ENCODE data around the gene OR2W1. TPM values are rescaled to one million over a fixed set of nuclear protein-coding genes. Genes with fewer than 3 reads are reported as not detected.

The OR2W1 gene, protein sequence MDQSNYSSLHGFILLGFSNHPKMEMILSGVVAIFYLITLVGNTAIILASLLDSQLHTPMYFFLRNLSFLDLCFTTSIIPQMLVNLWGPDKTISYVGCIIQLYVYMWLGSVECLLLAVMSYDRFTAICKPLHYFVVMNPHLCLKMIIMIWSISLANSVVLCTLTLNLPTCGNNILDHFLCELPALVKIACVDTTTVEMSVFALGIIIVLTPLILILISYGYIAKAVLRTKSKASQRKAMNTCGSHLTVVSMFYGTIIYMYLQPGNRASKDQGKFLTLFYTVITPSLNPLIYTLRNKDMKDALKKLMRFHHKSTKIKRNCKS
- total RNA-seq: not detected in 2 replicates

DNA sequence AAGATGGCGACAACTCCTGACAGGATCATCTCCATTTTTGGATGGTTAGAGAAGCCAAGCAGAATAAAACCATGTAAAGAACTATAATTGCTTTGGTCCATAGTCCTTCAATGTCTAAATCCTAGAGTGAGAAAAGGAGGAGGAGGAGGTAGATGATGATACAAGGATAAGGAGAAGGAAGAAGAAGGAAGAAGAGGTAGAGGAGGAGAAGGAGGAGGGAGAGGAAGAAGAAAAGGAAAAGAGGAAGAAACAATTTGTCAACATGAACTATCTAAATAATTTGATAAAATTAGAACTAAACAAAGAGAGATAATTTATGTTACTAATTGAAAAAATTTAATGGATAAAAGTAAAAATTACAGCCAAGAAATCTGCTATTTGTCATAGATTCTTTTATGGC lies at the start of gene OR2W1:
Gene OR2W1, minus strand, starts transcription at position 101 of the 400 bp plus-strand sequence. Its CDS starts 0 bp downstream, at position 101.
- intact Hi-C loops (cut with micrococcal nuclease): no loop called here
- no peaks in the 10 kb centered on the region for H3K36me3 Mint-ChIP-seq (ENCODE audit: low read depth)
- H3K27ac Mint-ChIP-seq: no peak within 1 kb of the TSS
- H3K27me3 Mint-ChIP-seq: peaks cover 31% of the 10 kb centered on the region
- no peaks in the 10 kb centered on the region for H3K9me3 Mint-ChIP-seq
- no peak within 1 kb of the TSS for H3K4me3 Mint-ChIP-seq
- H3K4me1 Mint-ChIP-seq: no peaks in the 10 kb centered on the region
- DNase-seq: no peak

DNA sequence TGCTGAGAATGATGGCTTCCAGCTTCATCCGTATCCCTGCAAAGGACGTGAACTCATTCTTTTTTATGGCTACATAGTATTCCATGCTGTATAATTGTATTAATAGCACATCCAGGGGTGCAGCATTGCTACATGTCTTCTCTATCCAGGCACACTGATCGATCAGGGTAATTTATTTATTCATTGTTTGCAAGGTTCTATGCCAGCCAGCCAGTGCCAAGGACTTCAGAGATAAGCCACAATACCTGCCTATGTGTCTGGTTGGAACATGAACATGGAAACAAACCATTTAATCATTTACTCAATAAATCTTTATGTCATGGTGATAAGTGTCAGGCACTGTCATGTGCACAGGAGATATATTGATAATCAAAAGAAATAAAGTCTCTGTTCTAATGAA lies 48.0 kb upstream of the OR2W1 start:
- DNase-seq: no peak
- no peaks in the 10 kb centered on the region for H3K4me1 Mint-ChIP-seq
- H3K9me3 Mint-ChIP-seq: no peaks in the 10 kb centered on the region
- H3K36me3 Mint-ChIP-seq (ENCODE audit: low read depth): no peaks in the 10 kb centered on the region
- H3K27ac Mint-ChIP-seq: no peak overlapping the region
- H3K4me3 Mint-ChIP-seq: no peak overlapping the region
- intact Hi-C loops (cut with micrococcal nuclease): no loop called here
- H3K27me3 Mint-ChIP-seq: peaks cover 6% of the 10 kb centered on the region

DNA sequence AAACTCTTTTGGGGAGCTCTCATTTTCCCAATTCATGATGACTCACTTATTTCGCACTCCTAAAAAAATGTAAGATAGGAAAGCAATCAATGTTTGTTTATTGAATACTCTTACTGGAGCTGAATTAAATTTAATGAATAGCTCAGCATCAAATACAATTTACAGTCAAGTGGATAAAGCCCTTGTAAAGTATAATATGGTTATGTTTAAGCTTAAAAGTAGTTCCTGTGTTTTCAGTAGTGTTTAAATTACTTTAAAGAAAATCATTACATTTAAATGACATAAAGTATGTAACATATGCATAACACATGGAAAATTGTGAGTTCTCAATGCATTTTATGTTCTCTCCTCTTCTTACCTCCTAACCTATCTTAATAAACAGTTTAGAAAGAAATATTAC lies 42.2 kb upstream of the OR2W1 start, which contains the start of gene OR2B3:
Gene OR2B3, minus strand, starts transcription at position 101 of the 400 bp plus-strand sequence. Its CDS starts 65 bp downstream, at position 36.
- Mint-ChIP-seq H3K27ac (no peak within 1 kb of the TSS), H3K4me3 (no peak within 1 kb of the TSS), H3K4me1 (no peaks in the 10 kb centered on the region), H3K27me3 (peaks cover 2% of the 10 kb centered on the region), H3K9me3 (no peaks in the 10 kb centered on the region), H3K36me3 (ENCODE audit: low read depth) (no peaks in the 10 kb centered on the region)
- intact Hi-C loops (cut with micrococcal nuclease): no loop called here
- DNase-seq: no peak

DNA sequence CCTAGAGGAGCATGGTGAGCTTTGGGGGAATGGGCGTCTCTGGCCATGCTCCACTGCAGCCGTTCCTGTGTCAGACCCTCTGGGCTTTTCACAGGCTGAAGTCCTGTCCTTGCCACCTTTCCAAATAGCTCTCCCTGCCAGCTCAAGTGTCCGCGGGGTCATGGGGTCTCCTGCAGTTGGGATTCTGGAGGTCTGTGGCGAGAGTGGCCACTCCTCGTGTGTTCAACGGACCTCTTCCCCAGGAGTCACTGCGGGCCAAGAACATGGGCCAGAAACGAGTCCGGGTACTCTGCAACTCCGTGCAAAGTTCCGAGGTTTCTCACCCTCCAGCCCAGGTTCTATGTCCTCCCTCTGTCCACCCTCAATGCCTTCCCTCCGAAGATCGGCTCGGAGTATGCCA lies 37.5 kb upstream of the OR2W1 start:
- no peak for DNase-seq
- Mint-ChIP-seq H3K27ac (no peak overlapping the region), H3K36me3 (ENCODE audit: low read depth) (no peaks in the 10 kb centered on the region), H3K27me3 (no peaks in the 10 kb centered on the region), H3K4me1 (no peaks in the 10 kb centered on the region), H3K4me3 (no peak overlapping the region), H3K9me3 (no peaks in the 10 kb centered on the region)
- intact Hi-C loops (cut with micrococcal nuclease): no loop called here

DNA sequence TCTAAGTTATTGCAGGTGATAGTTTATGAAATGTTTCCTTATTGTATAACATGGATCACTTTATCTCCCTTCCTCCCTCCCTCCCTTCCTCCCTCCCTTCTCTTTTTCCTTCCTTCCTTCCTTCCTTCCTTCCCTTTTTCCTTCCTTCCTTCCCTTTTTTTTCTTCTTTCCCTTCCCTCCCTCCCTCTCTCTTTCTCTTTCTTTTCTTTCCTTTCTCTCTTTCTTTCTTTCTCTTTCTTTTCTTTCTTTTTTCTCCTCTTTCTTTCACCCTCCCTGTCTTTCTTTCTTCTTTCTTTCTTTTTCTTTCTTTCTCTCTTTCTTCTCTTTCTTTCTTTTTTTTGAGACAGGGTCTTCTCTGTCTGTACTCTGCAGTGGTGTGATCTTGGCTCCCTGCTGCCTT lies 36.3 kb upstream of the OR2W1 start:
- intact Hi-C loops (cut with micrococcal nuclease): no loop called here
- no peaks in the 10 kb centered on the region for H3K27me3 Mint-ChIP-seq
- H3K36me3 Mint-ChIP-seq (ENCODE audit: low read depth): no peaks in the 10 kb centered on the region
- H3K27ac Mint-ChIP-seq: no peak overlapping the region
- no peaks in the 10 kb centered on the region for H3K4me1 Mint-ChIP-seq
- H3K4me3 Mint-ChIP-seq: no peak overlapping the region
- no peak for DNase-seq
- no peaks in the 10 kb centered on the region for H3K9me3 Mint-ChIP-seq

DNA sequence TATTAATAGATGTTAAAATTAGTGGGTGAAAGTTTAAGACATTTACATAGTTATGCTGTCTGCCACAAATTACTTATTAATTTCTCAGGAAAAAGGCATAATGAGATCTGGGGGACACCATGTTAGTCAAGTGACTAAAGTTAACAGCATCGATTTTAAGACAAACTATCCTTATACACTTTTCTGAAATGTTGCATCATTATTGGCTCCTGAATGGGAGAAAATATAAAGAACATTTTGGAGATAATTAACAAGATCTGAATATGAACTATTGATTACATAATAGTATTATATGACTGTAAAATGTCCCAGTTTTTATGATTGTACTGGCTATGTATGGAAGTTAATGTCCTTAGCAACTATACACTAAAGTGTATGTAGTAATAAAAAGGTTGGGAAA lies 34.2 kb upstream of the OR2W1 start:
- H3K27ac Mint-ChIP-seq: no peak overlapping the region
- H3K36me3 Mint-ChIP-seq (ENCODE audit: low read depth): no peaks in the 10 kb centered on the region
- peaks cover 6% of the 10 kb centered on the region for H3K27me3 Mint-ChIP-seq
- intact Hi-C loops (cut with micrococcal nuclease): no loop called here
- H3K4me1 Mint-ChIP-seq: no peaks in the 10 kb centered on the region
- no peak for DNase-seq
- no peak overlapping the region for H3K4me3 Mint-ChIP-seq
- H3K9me3 Mint-ChIP-seq: no peaks in the 10 kb centered on the region

DNA sequence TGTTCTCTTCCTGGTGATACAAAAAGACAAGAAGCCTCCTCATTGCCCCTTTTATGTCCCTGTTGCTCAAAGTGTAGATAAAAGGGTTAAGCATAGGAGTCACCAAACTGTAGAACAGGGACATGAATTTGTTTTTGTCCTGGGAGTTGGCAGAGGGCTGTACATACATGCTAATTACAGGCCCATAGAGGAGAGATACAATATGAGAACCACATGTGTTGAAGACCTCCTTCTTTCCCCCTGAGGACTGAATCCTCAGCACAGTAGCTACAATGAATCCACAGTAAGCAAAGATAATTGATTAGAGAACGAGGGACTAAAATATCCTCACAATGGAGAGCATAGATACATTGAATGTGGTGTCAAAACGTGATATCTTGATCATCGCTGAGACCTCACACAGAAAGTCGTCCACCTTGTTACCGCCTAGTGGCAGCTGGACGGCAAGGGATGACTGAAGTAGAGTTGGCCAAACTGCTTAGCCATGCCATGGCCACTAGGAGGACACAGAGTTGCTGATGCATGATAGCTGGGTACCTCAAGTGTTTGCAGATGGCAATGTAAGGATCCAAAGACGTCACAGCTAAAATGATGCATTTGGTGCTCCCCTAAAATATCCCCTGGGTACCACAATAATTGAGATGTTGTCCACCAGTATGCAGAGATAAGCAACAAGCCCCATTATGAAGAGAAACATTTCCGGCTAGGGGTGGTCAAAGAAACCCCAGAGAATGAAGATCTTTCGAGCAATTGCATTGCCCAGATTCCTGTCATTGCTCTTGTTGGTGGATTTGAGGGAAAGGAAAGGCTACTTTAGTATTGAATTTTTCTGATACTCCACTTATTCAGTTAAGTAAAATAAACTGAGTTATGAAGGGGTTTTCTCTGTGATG lies 27.1 kb upstream of the OR2W1 start:
- peaks cover 3% of the 10 kb centered on the region for H3K9me3 Mint-ChIP-seq
- no peak for DNase-seq
- no peak overlapping the region for H3K27ac Mint-ChIP-seq
- intact Hi-C loops (cut with micrococcal nuclease): no loop called here
- H3K4me1 Mint-ChIP-seq: no peaks in the 10 kb centered on the region
- H3K4me3 Mint-ChIP-seq: no peak overlapping the region
- H3K27me3 Mint-ChIP-seq: peaks cover 19% of the 10 kb centered on the region
- no peaks in the 10 kb centered on the region for H3K36me3 Mint-ChIP-seq (ENCODE audit: low read depth)

DNA sequence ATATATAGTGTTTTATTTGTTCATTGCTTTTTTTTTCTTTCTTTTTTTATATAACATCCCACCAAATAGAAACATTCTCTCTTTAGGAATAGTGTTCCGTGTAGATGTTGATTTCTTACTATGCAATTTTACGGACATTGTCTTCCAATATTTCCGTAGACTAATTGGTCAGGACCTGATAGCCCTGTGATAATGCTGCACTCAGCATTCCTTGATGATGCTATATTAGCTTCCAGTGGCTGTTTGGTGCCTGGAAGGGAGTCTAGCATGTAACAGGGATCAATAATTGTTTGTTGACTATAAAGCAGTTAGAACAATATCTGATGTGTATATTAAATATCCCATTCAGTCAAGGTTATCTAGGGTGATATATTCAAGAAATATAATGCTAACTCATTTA lies 6.7 kb upstream of the OR2W1 start:
- no peaks in the 10 kb centered on the region for H3K9me3 Mint-ChIP-seq
- no peak for DNase-seq
- H3K4me1 Mint-ChIP-seq: no peaks in the 10 kb centered on the region
- H3K4me3 Mint-ChIP-seq: no peak overlapping the region
- no peaks in the 10 kb centered on the region for H3K36me3 Mint-ChIP-seq (ENCODE audit: low read depth)
- H3K27me3 Mint-ChIP-seq: peaks cover 15% of the 10 kb centered on the region
- intact Hi-C loops (cut with micrococcal nuclease): no loop called here
- H3K27ac Mint-ChIP-seq: no peak overlapping the region

DNA sequence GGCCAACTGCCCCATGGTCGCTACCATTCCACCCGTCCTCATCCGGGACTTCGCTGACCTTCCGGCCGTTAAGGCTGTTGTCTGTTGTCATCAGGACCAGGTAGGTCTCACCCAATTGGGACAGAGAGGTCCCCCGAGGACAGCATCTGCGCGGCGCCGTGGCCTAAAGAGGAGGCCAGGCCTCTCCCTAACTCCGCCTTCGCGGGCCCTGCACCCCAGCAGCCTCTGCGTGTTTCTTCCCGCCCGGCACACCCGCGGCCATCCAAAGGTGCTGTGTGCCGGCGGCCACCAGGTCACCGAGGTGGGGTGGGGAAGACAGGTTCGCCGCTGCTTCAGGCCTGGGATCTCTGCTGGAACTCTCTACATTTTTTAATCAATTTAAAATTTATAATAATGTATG lies 9.0 kb downstream of the OR2W1 start:
- Mint-ChIP-seq H3K9me3 (no peaks in the 10 kb centered on the region), H3K36me3 (ENCODE audit: low read depth) (no peaks in the 10 kb centered on the region), H3K27me3 (peaks cover 21% of the 10 kb centered on the region), H3K4me1 (no peaks in the 10 kb centered on the region), H3K27ac (no peak overlapping the region), H3K4me3 (no peak overlapping the region)
- DNase-seq: no peak
- intact Hi-C loops (cut with micrococcal nuclease): no loop called here

DNA sequence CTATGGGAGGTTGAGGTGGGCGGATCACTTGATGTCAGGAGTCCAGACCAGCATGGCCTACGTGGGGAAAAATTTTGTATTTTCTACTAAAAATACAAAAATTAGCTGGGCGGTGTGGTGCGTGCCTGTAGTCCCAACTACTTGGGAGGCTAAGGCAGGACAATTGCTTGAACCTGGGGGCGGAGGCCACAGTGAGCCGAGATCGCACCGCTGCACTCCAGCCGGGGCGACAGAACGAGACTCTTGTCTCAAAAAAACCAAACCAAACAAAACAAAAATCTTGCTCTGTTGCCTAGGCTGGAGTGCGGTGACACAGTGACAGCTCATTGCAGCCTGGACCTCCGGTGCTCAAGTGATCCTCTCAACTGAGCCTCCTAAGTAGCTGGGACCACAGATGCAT lies 16.2 kb downstream of the OR2W1 start:
- intact Hi-C loops (cut with micrococcal nuclease): no loop called here
- H3K4me1 Mint-ChIP-seq: no peaks in the 10 kb centered on the region
- H3K9me3 Mint-ChIP-seq: no peaks in the 10 kb centered on the region

DNA sequence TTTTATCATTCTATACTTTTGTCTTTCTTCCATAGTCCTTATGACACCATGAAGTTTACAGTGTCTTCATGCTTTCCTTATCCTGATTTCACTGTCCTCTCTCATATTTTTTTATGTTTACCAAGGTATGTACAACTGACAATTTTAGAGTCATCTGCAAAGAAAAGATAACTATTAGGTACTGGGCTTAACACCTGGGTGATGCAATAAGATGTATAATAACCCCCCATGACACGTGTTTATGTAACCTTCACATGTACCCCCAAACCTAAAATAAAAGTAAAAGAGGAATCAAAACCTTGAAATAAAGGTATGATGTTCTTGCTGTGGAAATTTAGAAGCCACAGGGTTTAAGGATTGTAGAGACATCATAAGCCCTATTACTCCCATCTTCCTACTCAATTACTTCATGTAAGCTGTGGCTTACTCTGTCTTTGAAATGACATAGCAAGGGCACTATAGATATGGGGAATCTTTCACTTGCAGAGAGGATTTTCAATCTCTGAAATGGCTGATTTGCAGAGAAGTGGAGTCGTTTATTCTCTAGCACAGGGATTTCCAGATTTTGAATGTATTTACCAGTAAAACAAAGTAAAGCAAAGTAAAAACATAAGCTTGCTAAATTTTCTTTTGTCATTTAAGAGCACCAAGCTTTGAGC lies 18.9 kb downstream of the OR2W1 start:
- H3K4me3 Mint-ChIP-seq: no peak overlapping the region
- intact Hi-C loops (cut with micrococcal nuclease): no loop called here
- no peaks in the 10 kb centered on the region for H3K36me3 Mint-ChIP-seq (ENCODE audit: low read depth)
- no peaks in the 10 kb centered on the region for H3K4me1 Mint-ChIP-seq
- no peak overlapping the region for H3K27ac Mint-ChIP-seq
- no peak for DNase-seq
- H3K27me3 Mint-ChIP-seq: peaks cover 48% of the 10 kb centered on the region
- H3K9me3 Mint-ChIP-seq: no peaks in the 10 kb centered on the region

More for the DNA sequence above, 16.2 kb downstream of the OR2W1 start:
- peaks cover 38% of the 10 kb centered on the region for H3K27me3 Mint-ChIP-seq
- DNase-seq: no peak
- H3K4me3 Mint-ChIP-seq: no peak overlapping the region
- H3K36me3 Mint-ChIP-seq (ENCODE audit: low read depth): no peaks in the 10 kb centered on the region
- no peak overlapping the region for H3K27ac Mint-ChIP-seq

DNA sequence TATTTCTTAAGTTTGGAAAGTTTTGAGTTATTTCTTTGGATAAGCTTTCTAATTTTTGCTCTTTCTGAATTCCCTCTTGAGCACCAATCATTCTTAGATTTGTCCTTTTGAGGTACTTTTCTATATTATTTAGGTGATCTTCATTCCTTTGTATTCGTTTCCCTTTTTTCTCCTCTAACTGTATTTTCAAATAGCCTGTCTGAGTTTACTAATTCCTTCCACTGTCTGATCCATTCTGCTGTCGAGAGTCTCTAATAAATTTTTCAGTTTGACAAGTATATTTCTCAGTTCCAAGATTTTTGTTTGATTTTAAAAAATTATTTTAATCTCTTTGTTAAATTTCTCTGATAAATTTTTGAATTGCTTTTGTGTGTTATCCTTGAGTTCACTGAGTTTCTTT lies 23.5 kb downstream of the OR2W1 start:
- intact Hi-C loops (cut with micrococcal nuclease): no loop called here
- Mint-ChIP-seq H3K27ac (no peak overlapping the region), H3K36me3 (ENCODE audit: low read depth) (no peaks in the 10 kb centered on the region), H3K4me1 (peaks cover 5% of the 10 kb centered on the region), H3K9me3 (no peaks in the 10 kb centered on the region), H3K27me3 (peaks cover 50% of the 10 kb centered on the region), H3K4me3 (no peak overlapping the region)
- DNase-seq: no peak

DNA sequence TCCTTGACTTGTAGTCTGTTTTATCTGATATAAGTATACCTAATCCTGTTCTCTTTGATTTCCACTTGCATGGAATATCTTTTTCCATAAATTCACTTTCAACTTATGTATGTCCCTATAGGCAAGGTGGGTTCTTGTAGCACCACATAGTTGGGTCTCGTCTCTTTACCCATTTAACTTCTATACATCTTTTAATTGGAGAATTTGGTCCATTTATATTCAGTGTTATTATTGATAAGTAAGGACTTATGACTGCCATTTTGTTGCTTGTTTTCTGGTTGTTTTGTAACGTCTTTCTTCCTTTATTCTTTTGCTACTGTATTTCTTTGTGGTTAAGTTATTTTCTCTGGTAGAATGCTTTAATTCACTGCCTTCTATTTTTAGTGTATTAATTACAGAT lies 25.3 kb downstream of the OR2W1 start:
- H3K27ac Mint-ChIP-seq: no peak overlapping the region

DNA sequence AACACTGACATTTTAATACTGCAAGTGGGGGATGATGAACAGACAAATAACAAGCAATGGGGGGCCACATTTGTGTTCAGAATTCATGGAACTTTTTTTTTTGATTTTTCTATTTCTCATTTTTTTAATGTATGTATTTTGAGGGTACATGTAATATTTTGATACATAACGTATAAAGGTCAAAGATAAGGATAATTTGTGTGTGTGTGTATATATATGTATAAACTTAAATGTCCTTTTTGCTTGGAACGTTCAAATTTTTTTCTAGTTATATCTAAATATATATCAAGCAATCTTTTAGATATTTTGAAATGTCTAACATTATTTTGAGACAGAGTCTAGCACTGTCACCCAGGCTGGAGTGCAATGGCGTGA lies 27.6 kb downstream of the OR2W1 start:
- peak overlapping the region; percentile 89 for H3K4me3 Mint-ChIP-seq
- H3K4me1 Mint-ChIP-seq: peaks cover 12% of the 10 kb centered on the region
- DNase-seq: no peak
- peaks cover 32% of the 10 kb centered on the region for H3K27me3 Mint-ChIP-seq
- no peaks in the 10 kb centered on the region for H3K36me3 Mint-ChIP-seq (ENCODE audit: low read depth)
- intact Hi-C loops (cut with micrococcal nuclease): loop anchor here (1.0 to 10.0 kb wide), 4 partner anchors 95 to 1113 kb away; partner anchors contain the start of gene TRIM27
- no peak overlapping the region for H3K27ac Mint-ChIP-seq
- H3K9me3 Mint-ChIP-seq: no peaks in the 10 kb centered on the region

More for the DNA sequence above, 25.3 kb downstream of the OR2W1 start:
- Mint-ChIP-seq H3K4me1 (peaks cover 12% of the 10 kb centered on the region), H3K27me3 (peaks cover 41% of the 10 kb centered on the region), H3K36me3 (ENCODE audit: low read depth) (no peaks in the 10 kb centered on the region), H3K4me3 (no peak overlapping the region), H3K9me3 (no peaks in the 10 kb centered on the region)
- intact Hi-C loops (cut with micrococcal nuclease): loop anchor here (10.0 kb wide), 2 partner anchors 155 to 1115 kb away; no protein-coding TSS in a partner anchor
- no peak for DNase-seq
